Hepatocyte (in vitro differentiated cells): ENCODE data around the gene SPRR2F. TPM values are rescaled to one million over a fixed set of nuclear protein-coding genes. Genes with fewer than 3 reads are reported as not detected.
"Not testable (repeated sequence)": the region's sequence is repeated elsewhere in the genome, so short reads cannot be mapped to it uniquely, and the experiment has no call there.

Experiments used
- DNase-seq: peaks from one replicate; pipeline ENCODE4 v3.0.0-alpha.2; 2016; ENCODE audit warnings: low spot score
- H2AFZ ChIP-seq: fragments of 200-600 bp; sonication (generic); 2 replicates; pipeline ENCODE4 v1.6.0; 2016; ENCODE audit warnings: antibody characterized with exemption, mild to moderate bottlenecking
- H3K27ac ChIP-seq: fragments of 200-600 bp; sonication (generic); 2 replicates; pipeline ENCODE4 v1.5.1; 2016; ENCODE audit warnings: mild to moderate bottlenecking
- H3K27me3 ChIP-seq: fragments of 200-600 bp; sonication (generic); 2 replicates; pipeline ENCODE4 v1.6.1; 2016
- H3K36me3 ChIP-seq: fragments of 200-600 bp; sonication (generic); replicated peaks from 2 replicates; pipeline ENCODE4 v1.5.1; 2016; ENCODE audit warnings: low read depth; ENCODE audit not compliant: insufficient read depth
- H3K4me1 ChIP-seq: fragments of 200-600 bp; sonication (generic); 2 replicates; pipeline ENCODE4 v1.5.1; 2016; ENCODE audit warnings: mild to moderate bottlenecking, moderate library complexity; ENCODE audit not compliant: insufficient read depth
- H3K4me2 ChIP-seq: fragments of 200-600 bp; sonication (generic); 2 replicates; pipeline ENCODE4 v1.6.0; 2016
- H3K4me3 ChIP-seq: fragments of 200-600 bp; sonication (generic); 2 replicates; pipeline ENCODE4 v1.5.1; 2016; ENCODE audit warnings: mild to moderate bottlenecking
- H3K79me2 ChIP-seq: fragments of 200-600 bp; sonication (generic); 2 replicates; pipeline ENCODE4 v1.6.0; 2017; ENCODE audit warnings: mild to moderate bottlenecking
- H3K9me2 ChIP-seq: fragments of 200-600 bp; sonication (generic); replicated peaks from 2 replicates; pipeline ENCODE4 v1.6.0; 2017; ENCODE audit warnings: mild to moderate bottlenecking; ENCODE audit not compliant: insufficient read depth
- H3K9me3 ChIP-seq: fragments of 200-600 bp; sonication (generic); 2 replicates; pipeline ENCODE4 v1.5.1; 2016; ENCODE audit warnings: low read depth, mild to moderate bottlenecking
- H4K20me1 ChIP-seq: fragments of 200-600 bp; sonication (generic); 2 replicates; pipeline ENCODE4 v1.6.0; 2016; ENCODE audit warnings: mild to moderate bottlenecking; ENCODE audit not compliant: insufficient read depth, poor library complexity, severe bottlenecking
- CTCF ChIP-seq: fragments of 200-600 bp; sonication (generic); IDR thresholded peaks from 2 replicates; pipeline ENCODE4 v1.5.1; 2016; ENCODE audit warnings: antibody characterized with exemption, mild to moderate bottlenecking; ENCODE audit not compliant: poor library complexity
- EZH2 ChIP-seq: fragments of 200-600 bp; sonication (generic); IDR thresholded peaks from 2 replicates; pipeline ENCODE4 v1.6.1; 2016; ENCODE audit warnings: antibody characterized with exemption, mild to moderate bottlenecking, borderline replicate concordance
- EZH2phosphoT487 ChIP-seq: fragments of 200-600 bp; sonication (generic); IDR thresholded peaks from one replicate; pipeline ENCODE4 v1.6.1; 2018; ENCODE audit warnings: antibody characterized with exemption, mild to moderate bottlenecking, low read depth, moderate library complexity; ENCODE audit not compliant: unreplicated experiment, severe bottlenecking
- WGBS: methylation state at CpG from one replicate; pipeline ENCODE4 v1.1.6; 2016; ENCODE audit warnings: low lambda C conversion rate; ENCODE audit errors: missing lambda C conversion rate; 5-methylcytosine and 5-hydroxymethylcytosine counted together
- polyA plus RNA-seq: library from polyadenylated mRNA; unstranded; fragments of >200 nt; fragmentation: Nextera tagmentation; extraction: Ambion mirVana; gene quantifications from 2 replicates; pipeline ENCODE4 v1.2.1, GENCODE V29; 2016
- total RNA-seq: library from RNA; depleted of rRNA; stranded (reverse); fragments of >200 nt; gene quantifications from 2 replicates; pipeline ENCODE4 v1.2.3, GENCODE V29; 2014

SPRR2F gene
- total and polyA plus RNA-seq, 2 experiments from 2014 or later: 0.80 to 26.1 TPM

- no peak overlapping the region for H3K27ac ChIP-seq
- H2AFZ ChIP-seq: no peak overlapping the region
- H3K9me2 ChIP-seq: no peaks in the 10 kb centered on the region
- no peaks in the 10 kb centered on the region for H3K27me3 ChIP-seq
- WGBS: 52% methylated on average over 2 of the region's 2 CpGs
- no peak for TF ChIP-seq EZH2phosphoT487
- TF ChIP-seq EZH2: no peak
- no peak for TF ChIP-seq CTCF
- no peak overlapping the region for H3K4me3 ChIP-seq
- no peak overlapping the region for H3K4me2 ChIP-seq
- no peak for DNase-seq
- H4K20me1 ChIP-seq: no peaks in the 10 kb centered on the region
- no peaks in the 10 kb centered on the region for H3K9me3 ChIP-seq
- H3K79me2 ChIP-seq: no peaks in the 10 kb centered on the region
- no peaks in the 10 kb centered on the region for H3K36me3 ChIP-seq
- no peaks in the 10 kb centered on the region for H3K4me1 ChIP-seq
Observed at GRCh38 chr1:153127296-153127695, 14.0 kb upstream of the SPRR2F start.

- Histone ChIP-seq H3K4me1 (no peaks in the 10 kb centered on the region), H4K20me1 (no peaks in the 10 kb centered on the region), H3K9me3 (no peaks in the 10 kb centered on the region), H3K27me3 (no peaks in the 10 kb centered on the region), H3K9me2 (no peaks in the 10 kb centered on the region), H3K27ac (no peak overlapping the region), H3K4me2 (no peak overlapping the region), H3K36me3 (no peaks in the 10 kb centered on the region), H2AFZ (no peak overlapping the region), H3K79me2 (no peaks in the 10 kb centered on the region), H3K4me3 (no peak overlapping the region)
- WGBS: 78% methylated on average over 1 of the region's 1 CpG
- TF ChIP-seq EZH2phosphoT487: no peak
- TF ChIP-seq CTCF: no peak
- TF ChIP-seq EZH2: no peak
- DNase-seq: no peak
Observed at GRCh38 chr1:153125536-153125935, 12.2 kb upstream of the SPRR2F start.

GRCh38 chr1:153123793-153124192, 10.5 kb upstream of the SPRR2F start:
- not testable (repeated sequence) for DNase-seq, H3K27me3 ChIP-seq, H3K36me3 ChIP-seq, H3K9me3 ChIP-seq, H4K20me1 ChIP-seq, H3K27ac ChIP-seq, H3K4me1 ChIP-seq, H3K4me2 ChIP-seq, H3K9me2 ChIP-seq, H3K79me2 ChIP-seq, H3K4me3 ChIP-seq, H2AFZ ChIP-seq
- WGBS: 75% methylated on average over 8 of the region's 8 CpGs

GRCh38 chr1:153122831-153123421, 9.6 kb upstream of the SPRR2F start:
- WGBS: 62% methylated on average over 3 of the region's 3 CpGs
- no peaks in the 10 kb centered on the region for H3K4me1 ChIP-seq
- no peak overlapping the region for H2AFZ ChIP-seq
- peak; percentile 8 for DNase-seq
- H3K4me2 ChIP-seq: no peak overlapping the region
- TF ChIP-seq EZH2phosphoT487 (no peak), EZH2 (no peak), CTCF (no peak)
- no peaks in the 10 kb centered on the region for H4K20me1 ChIP-seq
- no peaks in the 10 kb centered on the region for H3K9me3 ChIP-seq
- H3K9me2 ChIP-seq: no peaks in the 10 kb centered on the region
- no peak overlapping the region for H3K4me3 ChIP-seq
- no peaks in the 10 kb centered on the region for H3K36me3 ChIP-seq
- H3K27ac ChIP-seq: peak overlapping the region; percentile 33
- no peaks in the 10 kb centered on the region for H3K79me2 ChIP-seq
- H3K27me3 ChIP-seq: no peaks in the 10 kb centered on the region
